T-cell (primary cell): ENCODE results near the gene DDX10. TPM values are rescaled to one million over a fixed set of nuclear protein-coding genes. Genes with fewer than 3 reads are reported as not detected.
A peak's percentile ranks its signal among the peaks of the same experiment; 100 is the strongest.

ENCODE experiments used
- ATAC-seq, 4 experiments: fragments of 200-7000 bp in 3 of 4; fragments of 150-1000 bp in 1 of 4; cut with Tn5 transposase; replicated peaks in 1 of 4; 1 replicate in 3 of 4; 2 replicates in 1 of 4; pipeline ENCODE4 v1.10.0; 2021; ENCODE audit warnings: moderate library complexity in 3 of 4, mild to moderate bottlenecking in 2 of 4, moderate number of reproducible peaks in 1 of 4
- CTCF ChIA-PET, 2 donors: fragments of 300-600 bp; sonication (Branson Sonifier 250); formaldehyde crosslinking; loops; one replicate each; lab custom pipeline; 2022; ENCODE audit warnings: antibody characterized with exemption in 2 of 2; lab: Charles Lee
- POLR2A ChIA-PET, 2 donors: fragments of 300-600 bp; sonication (Branson Sonifier 250); formaldehyde crosslinking; loops; one replicate each; lab custom pipeline; 2022; ENCODE audit warnings: antibody characterized with exemption in 2 of 2; lab: Charles Lee
- DNase-seq, 35 experiments: peaks; one replicate each; pipeline versions ENCODE4 v3.0.0 to v3.0.0-alpha.2; 2013 to 2023
- H3K27ac ChIP-seq: one replicate; pipeline ENCODE4 v1.5.1; 2013; ENCODE audit warnings: low read length
- H3K27me3 ChIP-seq, 2 experiments: replicated peaks in 1 of 2; 1 replicate in 1 of 2; 2 replicates in 1 of 2; pipeline versions ENCODE4 v1.6.1 to v1.7.0; 2013; ENCODE audit warnings: low read length in 1 of 2, mixed read lengths in 1 of 2; ENCODE audit not compliant: control insufficient read depth in 2 of 2, insufficient read depth in 2 of 2; ENCODE audit errors: extremely low read depth in 1 of 2
- H3K36me3 ChIP-seq, 2 donors: 1 replicate in 1 of 2; 2 replicates in 1 of 2; pipeline versions ENCODE4 v1.6.1 to v1.7.0; 2013; ENCODE audit warnings: low read length in 1 of 2; ENCODE audit not compliant: control insufficient read depth in 2 of 2, insufficient read depth in 1 of 2; ENCODE audit errors: extremely low read depth in 1 of 2
- H3K4me1 ChIP-seq, 2 experiments: 1 replicate in 1 of 2; 2 replicates in 1 of 2; pipeline versions ENCODE4 v1.6.1 to v1.7.0; 2013; ENCODE audit warnings: low read length in 2 of 2, mixed read lengths in 1 of 2; ENCODE audit not compliant: insufficient read depth in 2 of 2, control insufficient read depth in 1 of 2; ENCODE audit errors: extremely low read depth in 1 of 2
- H3K4me3 ChIP-seq, 2 donors: 1 replicate in 1 of 2; 2 replicates in 1 of 2; pipeline versions ENCODE4 v1.5.1 to v1.7.0; 2013; ENCODE audit warnings: mild to moderate bottlenecking in 2 of 2, low read length in 1 of 2, moderate library complexity in 1 of 2; ENCODE audit not compliant: control insufficient read depth in 1 of 2; ENCODE audit errors: extremely low read depth in 1 of 2
- H3K9me3 ChIP-seq: 2 replicates; pipeline ENCODE4 v1.7.0; 2013
- H3K27ac Mint-ChIP-seq, 2 donors: one replicate each; pipeline ENCODE4 v1.8.0; 2020 to 2021; ENCODE audit warnings: mild to moderate bottlenecking in 2 of 2, mixed read lengths in 2 of 2
- H3K27me3 Mint-ChIP-seq, 2 donors: one replicate each; pipeline ENCODE4 v1.8.0; 2021 to 2022; ENCODE audit warnings: mixed read lengths in 2 of 2
- H3K36me3 Mint-ChIP-seq: one replicate; pipeline ENCODE4 v1.8.0; 2021; ENCODE audit warnings: mixed read lengths
- H3K4me1 Mint-ChIP-seq, 3 donors: one replicate each; pipeline ENCODE4 v1.8.0; 2020 to 2022; ENCODE audit warnings: mixed read lengths in 3 of 3, mild to moderate bottlenecking in 1 of 3
- H3K4me3 Mint-ChIP-seq, 3 donors: one replicate each; pipeline ENCODE4 v1.8.0; 2020 to 2022; ENCODE audit warnings: mild to moderate bottlenecking in 3 of 3, mixed read lengths in 3 of 3, moderate library complexity in 3 of 3
- H3K9me3 Mint-ChIP-seq, 3 donors: one replicate each; pipeline ENCODE4 v1.8.0; 2020 to 2022; ENCODE audit warnings: mixed read lengths in 3 of 3
- WGBS: methylation state at CpG from one replicate; pipeline ENCODE4 v1.1.5; 2013; ENCODE audit warnings: missing lambda C conversion rate; ENCODE audit not compliant: insufficient coverage; 5-methylcytosine and 5-hydroxymethylcytosine counted together
- total RNA-seq, 35 experiments: library from RNA in 6 of 35; stranded (reverse) in 6 of 35; fragments of 120-200 nt in 1 of 35; gene quantifications; one replicate each; pipeline versions ENCODE4 v1.2.1 to v1.2.4 and lab custom pipeline; 2013 to 2026

DDX10 gene
- total RNA-seq, 5 donors from 2014 or later (not counting 1 experiment from before 2014, with no cell fraction given), result 23.5 to 30.0 (median 27.0) TPM

DNA sequence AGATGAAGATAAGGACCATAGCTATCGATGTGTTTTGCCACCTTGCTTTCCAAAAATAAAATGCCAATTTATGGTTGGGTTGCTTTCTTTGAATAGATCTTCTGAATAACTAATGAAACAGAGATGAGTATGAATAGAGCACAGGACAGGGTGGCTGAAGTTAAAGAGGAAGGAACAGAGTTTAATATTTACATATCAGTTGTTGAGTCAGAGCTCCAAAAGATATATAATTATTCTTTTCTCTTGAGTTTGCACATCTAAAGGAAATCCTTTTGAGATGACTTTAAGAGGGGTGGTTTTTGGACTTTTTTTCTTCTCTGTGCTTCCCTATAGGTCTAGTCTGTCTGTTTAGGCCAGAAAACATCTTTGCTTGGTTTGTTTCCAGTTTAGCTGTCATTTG, 115.2 kb downstream of the DDX10 start:
- ChIA-PET POLR2A (no interaction called here), CTCF (no interaction called here)
- H3K27me3 ChIP-seq, result no peaks in the 10 kb centered on the region
- WGBS, result no CpG with 5 or more reads among the region's 1 CpG
- Mint-ChIP-seq H3K9me3 (peaks cover 0 to 6% (median 5%) of the 10 kb centered on the region in 3 donors), H3K4me3 (no peak overlapping the region), H3K4me1 (peaks cover 21 to 42% (median 36%) of the 10 kb centered on the region in 3 donors), H3K27me3 (no peaks in the 10 kb centered on the region), H3K36me3 (peaks cover 31% of the 10 kb centered on the region), H3K27ac (no peak overlapping the region)
- ATAC-seq, result no peak
- H3K36me3 ChIP-seq, result no peaks in the 10 kb centered on the region
- no peaks in the 10 kb centered on the region for H3K4me1 ChIP-seq
- H3K27ac ChIP-seq, result no peak overlapping the region
- H3K4me3 ChIP-seq, result no peak overlapping the region
- peaks cover 2% of the 10 kb centered on the region for H3K9me3 ChIP-seq
- DNase-seq, result no peak

DNA sequence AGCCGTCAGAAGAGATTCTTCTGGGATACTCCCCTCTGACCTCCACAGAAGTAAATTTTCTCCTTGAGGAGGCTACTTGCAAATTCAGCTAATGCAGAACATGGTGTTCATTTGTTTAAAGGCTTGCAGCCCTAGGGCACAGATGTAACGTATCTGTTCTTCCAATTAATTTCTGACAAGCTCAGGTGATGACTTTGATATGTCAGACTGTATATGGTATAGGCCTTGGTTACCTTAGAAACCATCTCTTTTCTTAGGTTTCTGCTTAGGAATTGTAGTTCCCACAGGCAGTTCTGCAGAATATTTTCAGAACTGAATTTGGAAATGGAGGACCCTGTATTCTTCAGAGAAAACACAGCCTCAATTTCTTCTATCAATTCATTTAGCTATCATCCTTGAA, 117.1 kb downstream of the DDX10 start:
- Histone ChIP-seq H3K9me3 (peaks cover 2% of the 10 kb centered on the region), H3K27me3 (no peaks in the 10 kb centered on the region), H3K4me3 (no peak overlapping the region), H3K4me1 (no peaks in the 10 kb centered on the region), H3K36me3 (no peaks in the 10 kb centered on the region), H3K27ac (no peak overlapping the region)
- Mint-ChIP-seq H3K9me3 (peaks cover 0 to 9% (median 5%) of the 10 kb centered on the region in 3 donors), H3K36me3 (peaks cover 20% of the 10 kb centered on the region), H3K4me3 (no peak overlapping the region), H3K27ac (no peak overlapping the region), H3K27me3 (no peaks in the 10 kb centered on the region), H3K4me1 (peaks cover 37 to 57% (median 51%) of the 10 kb centered on the region in 3 donors)
- WGBS, result no CpG with 5 or more reads among the region's 2 CpGs
- DNase-seq (no peak), ATAC-seq (no peak)
- ChIA-PET POLR2A (interaction anchor here in 1 of 2 donors (0.6 kb wide), 1 partner anchor 138 kb away, joined by 3 read pairs; no protein-coding TSS in a partner anchor), CTCF (interaction anchor here in 1 of 2 donors (0.6 kb wide), 1 partner anchor 322 kb away, joined by 3 read pairs; no protein-coding TSS in a partner anchor)

DNA sequence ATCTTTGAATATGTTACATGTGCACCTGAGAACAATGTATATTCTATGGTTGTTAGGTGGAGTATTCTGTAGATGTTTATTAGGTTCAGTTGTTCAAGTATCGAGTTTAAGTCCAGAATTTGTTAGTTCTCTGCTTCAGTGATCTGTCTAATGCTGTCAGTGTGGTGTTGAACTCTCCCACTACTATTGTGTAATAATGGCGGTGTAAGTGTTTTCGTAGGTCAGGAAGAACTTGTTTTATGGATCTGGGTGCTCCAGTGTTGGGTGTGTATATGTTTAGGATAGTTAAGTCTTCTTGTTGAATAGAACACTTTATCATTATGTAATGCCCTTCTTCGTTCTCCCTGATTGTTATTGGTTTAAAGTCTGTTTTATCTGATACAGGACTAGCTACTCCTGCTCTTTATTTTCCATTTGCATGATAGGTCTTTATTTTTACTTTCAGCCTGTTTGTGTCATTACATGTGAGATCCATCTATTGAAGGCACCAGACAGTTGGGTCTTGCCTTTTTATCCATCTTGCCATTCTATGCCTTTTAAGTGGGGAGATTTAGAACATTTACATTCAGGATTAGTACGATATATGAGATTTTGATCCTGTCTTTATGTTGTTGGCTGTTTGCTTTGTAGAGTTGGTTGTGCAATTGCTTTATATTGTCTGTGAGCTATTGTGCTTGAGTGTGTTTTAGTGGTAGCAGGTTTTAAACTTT, 121.6 kb downstream of the DDX10 start:
- H3K4me3 ChIP-seq, result no peak overlapping the region
- H3K36me3 ChIP-seq, result no peaks in the 10 kb centered on the region
- 67% methylated on average over 1 of the region's 5 CpGs for WGBS
- no peaks in the 10 kb centered on the region for H3K4me1 ChIP-seq
- Mint-ChIP-seq H3K4me1 (peaks cover 48 to 73% (median 58%) of the 10 kb centered on the region in 3 donors), H3K4me3 (no peak overlapping the region), H3K27me3 (no peaks in the 10 kb centered on the region), H3K36me3 (peaks cover 19% of the 10 kb centered on the region), H3K27ac (no peak overlapping the region), H3K9me3 (peaks cover 0 to 5% (median 0%) of the 10 kb centered on the region in 3 donors)
- ATAC-seq (no peak), DNase-seq (no peak)
- ChIA-PET POLR2A (no interaction called here), CTCF (no interaction called here)
- peaks cover 2% of the 10 kb centered on the region for H3K9me3 ChIP-seq
- H3K27me3 ChIP-seq, result no peaks in the 10 kb centered on the region
- no peak overlapping the region for H3K27ac ChIP-seq

GRCh38 chr11:108787105-108787504, 122.2 kb downstream of the DDX10 start:
- H3K4me3 ChIP-seq, result no peak overlapping the region
- Mint-ChIP-seq H3K36me3 (peaks cover 19% of the 10 kb centered on the region), H3K27me3 (no peaks in the 10 kb centered on the region), H3K4me1 (peaks cover 48 to 73% (median 56%) of the 10 kb centered on the region in 3 donors), H3K27ac (no peak overlapping the region), H3K4me3 (no peak overlapping the region), H3K9me3 (peaks cover 0 to 5% (median 0%) of the 10 kb centered on the region in 3 donors)
- no peaks in the 10 kb centered on the region for H3K4me1 ChIP-seq
- ATAC-seq, result no peak
- no peaks in the 10 kb centered on the region for H3K27me3 ChIP-seq
- 100% methylated on average over 1 of the region's 6 CpGs for WGBS
- ChIA-PET CTCF (no interaction called here), POLR2A (no interaction called here)
- H3K27ac ChIP-seq, result no peak overlapping the region
- DNase-seq, result no peak
- peaks cover 2% of the 10 kb centered on the region for H3K9me3 ChIP-seq
- H3K36me3 ChIP-seq, result no peaks in the 10 kb centered on the region

- Histone ChIP-seq H3K4me1 (no peaks in the 10 kb centered on the region), H3K27me3 (no peaks in the 10 kb centered on the region), H3K9me3 (peaks cover 2% of the 10 kb centered on the region), H3K4me3 (no peak overlapping the region), H3K36me3 (no peaks in the 10 kb centered on the region), H3K27ac (no peak overlapping the region)
- no peak overlapping the region for H3K27ac Mint-ChIP-seq
- H3K4me1 Mint-ChIP-seq, result peaks cover 41 to 62% (median 51%) of the 10 kb centered on the region in 3 donors
- ChIA-PET CTCF (no interaction called here), POLR2A (no interaction called here)
- H3K27me3 Mint-ChIP-seq, result no peaks in the 10 kb centered on the region
- no peak overlapping the region for H3K4me3 Mint-ChIP-seq
- WGBS, result no CpG with 5 or more reads among the region's 5 CpGs
- ATAC-seq, result no peak
- peak in 1 of 35 experiments; percentile 4 for DNase-seq
- peaks cover 15% of the 10 kb centered on the region for H3K36me3 Mint-ChIP-seq
- peaks cover 0 to 5% (median 0%) of the 10 kb centered on the region in 3 donors for H3K9me3 Mint-ChIP-seq
Observed at GRCh38 chr11:108788565-108789199, 123.8 kb downstream of the DDX10 start.

- Mint-ChIP-seq H3K27me3 (no peaks in the 10 kb centered on the region), H3K9me3 (no peaks in the 10 kb centered on the region), H3K36me3 (peaks cover 13% of the 10 kb centered on the region), H3K4me3 (no peak overlapping the region), H3K4me1 (peaks cover 24 to 42% (median 34%) of the 10 kb centered on the region in 3 donors), H3K27ac (no peak overlapping the region)
- WGBS, result no CpG with 5 or more reads among the region's 5 CpGs
- H3K4me3 ChIP-seq, result no peak overlapping the region
- H3K36me3 ChIP-seq, result no peaks in the 10 kb centered on the region
- no peaks in the 10 kb centered on the region for H3K9me3 ChIP-seq
- no peak for ATAC-seq
- ChIA-PET POLR2A (no interaction called here), CTCF (no interaction called here)
- H3K27me3 ChIP-seq, result no peaks in the 10 kb centered on the region
- H3K27ac ChIP-seq, result no peak overlapping the region
- no peaks in the 10 kb centered on the region for H3K4me1 ChIP-seq
- DNase-seq, result no peak
Observed at GRCh38 chr11:108790501-108791299, 125.8 kb downstream of the DDX10 start.
